GM23338 (cell line): Measurements from ENCODE around the gene MAPK12. TPM values are rescaled to one million over a fixed set of nuclear protein-coding genes. Genes with fewer than 3 reads are reported as not detected.

Source experiments
- ATAC-seq: fragments of 200-7000 bp; cut with Tn5 transposase; 3 replicates; pipeline ENCODE4 v1.9.1; 2020
- DNase-seq: peaks from one replicate; pipeline ENCODE4 v3.0.0-alpha.2; 2015; ENCODE audit warnings: low spot score
- H2AFZ ChIP-seq: fragments of 200-600 bp; sonication (generic); 2 replicates; pipeline ENCODE4 v1.8.0; 2016; ENCODE audit warnings: antibody characterized with exemption, mild to moderate bottlenecking, moderate library complexity
- H3F3A ChIP-seq: fragments of 200-600 bp; sonication (generic); replicated peaks from 2 replicates; pipeline ENCODE4 v1.8.0; 2017; ENCODE audit warnings: antibody characterized with exemption, mixed run types, low read depth
- H3K27ac ChIP-seq: fragments of 200-600 bp; sonication (generic); 2 replicates; pipeline ENCODE4 v1.6.1; 2016; ENCODE audit warnings: low read depth
- H3K27me3 ChIP-seq: fragments of 200-600 bp; sonication (generic); 2 replicates; pipeline ENCODE4 v1.8.0; 2016; ENCODE audit warnings: mild to moderate bottlenecking, mixed run types, moderate library complexity; ENCODE audit not compliant: insufficient read depth
- H3K36me3 ChIP-seq: fragments of 200-600 bp; sonication (generic); 2 replicates; pipeline ENCODE4 v1.8.0; 2016; ENCODE audit warnings: mild to moderate bottlenecking; ENCODE audit not compliant: insufficient read depth
- H3K4me1 ChIP-seq: fragments of 200-600 bp; sonication (generic); 2 replicates; pipeline ENCODE4 v1.8.0; 2016; ENCODE audit warnings: mild to moderate bottlenecking, moderate library complexity; ENCODE audit not compliant: insufficient read depth
- H3K4me2 ChIP-seq: fragments of 200-600 bp; sonication (generic); 2 replicates; pipeline ENCODE4 v1.7.1; 2017; ENCODE audit warnings: mixed run types
- H3K4me3 ChIP-seq: fragments of 200-600 bp; sonication (generic); 2 replicates; pipeline ENCODE4 v1.6.1; 2016; ENCODE audit warnings: mixed run types
- H3K79me2 ChIP-seq: fragments of 200-600 bp; sonication (generic); replicated peaks from 2 replicates; pipeline ENCODE4 v1.8.0; 2017; ENCODE audit warnings: mild to moderate bottlenecking; ENCODE audit not compliant: insufficient read depth
- H3K9me2 ChIP-seq: fragments of 200-600 bp; sonication (generic); 2 replicates; pipeline ENCODE4 v1.8.0; 2017; ENCODE audit not compliant: insufficient read depth
- H4K20me1 ChIP-seq: fragments of 200-600 bp; sonication (generic); replicated peaks from 2 replicates; pipeline ENCODE4 v1.8.0; 2017; ENCODE audit warnings: mild to moderate bottlenecking; ENCODE audit not compliant: insufficient read depth
- H3K27ac Mint-ChIP-seq: 2 replicates; pipeline ENCODE4 v1.8.0; 2020; ENCODE audit warnings: inconsistent platforms, mild to moderate bottlenecking, moderate library complexity, mixed read lengths
- H3K27me3 Mint-ChIP-seq: 3 replicates; pipeline ENCODE4 v1.8.0; 2022; ENCODE audit warnings: low read depth, mild to moderate bottlenecking, moderate library complexity, mixed read lengths, inconsistent platforms; ENCODE audit not compliant: insufficient read depth, poor library complexity
- H3K36me3 Mint-ChIP-seq: 3 replicates; pipeline ENCODE4 v1.8.0; 2021; ENCODE audit warnings: low read depth, mild to moderate bottlenecking, inconsistent platforms, moderate library complexity, mixed read lengths
- H3K4me1 Mint-ChIP-seq: 3 replicates; pipeline ENCODE4 v1.8.0; 2020; ENCODE audit warnings: mild to moderate bottlenecking, inconsistent platforms, mixed read lengths
- H3K4me3 Mint-ChIP-seq: 3 replicates; pipeline ENCODE4 v1.8.0; 2021; ENCODE audit warnings: moderate library complexity, mild to moderate bottlenecking, inconsistent platforms, mixed read lengths
- H3K9me3 Mint-ChIP-seq: 3 replicates; pipeline ENCODE4 v1.8.0; 2020; ENCODE audit warnings: moderate library complexity, mild to moderate bottlenecking, inconsistent platforms, mixed read lengths
- CREB1 ChIP-seq: fragments of 250-450 bp; sonication (Bioruptor Pico); IDR thresholded peaks from 2 replicates; pipeline ENCODE4 v1.5.0; 2020; ENCODE audit warnings: low read depth, mild to moderate bottlenecking, moderate library complexity
- CTCF ChIP-seq, 2 experiments: fragments of 200-600 bp in 1 of 2; sonication (generic) in 1 of 2; conservative IDR thresholded peaks; 2 replicates each; pipeline versions ENCODE4 v1.5.1 to v1.6.1; 2016 to 2017; ENCODE audit warnings: antibody characterized with exemption in 2 of 2, low read depth in 2 of 2, mild to moderate bottlenecking in 2 of 2, moderate library complexity in 1 of 2
- ETS1 ChIP-seq: IDR thresholded peaks from 2 replicates; pipeline ENCODE4 v1.6.1; 2016; ENCODE audit warnings: antibody characterized with exemption
- EZH2 ChIP-seq: fragments of 200-600 bp; sonication (generic); IDR thresholded peaks from one replicate; pipeline ENCODE4 v1.8.0; 2017; ENCODE audit warnings: antibody characterized with exemption, mild to moderate bottlenecking, low read depth; ENCODE audit not compliant: unreplicated experiment
- EZH2phosphoT487 ChIP-seq: fragments of 200-600 bp; sonication (generic); IDR thresholded peaks from one replicate; pipeline ENCODE4 v1.8.1; 2018; ENCODE audit warnings: antibody characterized with exemption; ENCODE audit not compliant: unreplicated experiment
- JUNB ChIP-seq: IDR thresholded peaks from one replicate; pipeline ENCODE4 v1.6.1; 2016; ENCODE audit warnings: antibody characterized with exemption; ENCODE audit not compliant: unreplicated experiment
- NANOG ChIP-seq: IDR thresholded peaks from 2 replicates; pipeline ENCODE4 v1.6.1; 2016; ENCODE audit warnings: antibody characterized with exemption, borderline replicate concordance
- POLR2AphosphoS5 ChIP-seq: IDR thresholded peaks from 2 replicates; pipeline ENCODE4 v1.6.1; 2016; ENCODE audit warnings: antibody characterized with exemption, low read depth
- REST ChIP-seq: IDR thresholded peaks from one replicate; pipeline ENCODE4 v1.6.1; 2018; ENCODE audit warnings: antibody characterized with exemption; ENCODE audit not compliant: unreplicated experiment
- STAT1 ChIP-seq: IDR thresholded peaks from one replicate; pipeline ENCODE4 v1.6.1; 2016; ENCODE audit warnings: antibody characterized with exemption; ENCODE audit not compliant: unreplicated experiment
- ZNF114 ChIP-seq: fragments of 250-450 bp; sonication (Bioruptor Pico); IDR thresholded peaks from 2 replicates; pipeline ENCODE4 v1.5.0; 2020; ENCODE audit warnings: mild to moderate bottlenecking, moderate library complexity
- ZNF331 ChIP-seq: fragments of 250-450 bp; sonication (Bioruptor Pico); IDR thresholded peaks from 2 replicates; pipeline ENCODE4 v1.5.0; 2020; ENCODE audit warnings: low read depth, mild to moderate bottlenecking, moderate library complexity
- ZNF462 ChIP-seq: fragments of 250-450 bp; sonication (Bioruptor Pico); IDR thresholded peaks from 2 replicates; pipeline ENCODE4 v1.5.0; 2020; ENCODE audit warnings: mild to moderate bottlenecking, moderate library complexity
- long read RNA-seq: library from polyadenylated mRNA; unstranded; transcript quantifications from one replicate; pipeline ENCODE4 v2.0.0, GENCODE V29; 2020; ENCODE audit not compliant: unreplicated experiment
- polyA plus RNA-seq: library from polyadenylated mRNA; unstranded; fragments of >200 nt; fragmentation: Nextera tagmentation; extraction: Ambion mirVana; gene quantifications from 2 replicates; pipeline ENCODE4 v1.2.1, GENCODE V29; 2016
- total RNA-seq: library from RNA; depleted of rRNA; stranded (reverse); fragments of >200 nt; shearing (Covaris generic); gene quantifications from 2 replicates; pipeline ENCODE4 v1.2.3, GENCODE V29; 2014; rRNA removed

The MAPK12 gene
- total RNA-seq, result 20.4 and 26.1 TPM in 2 replicates
- 10.4 and 15.8 TPM in 2 replicates for polyA plus RNA-seq
- long read RNA-seq, partial matches to known transcripts, result 3 of 6 reads
- long read RNA-seq, other reads (novel, unspliced or antisense), result 1 of 6 reads

- Histone ChIP-seq H3K27ac (no peak within 1 kb of the TSS), H3K4me3 (peak within 1 kb of the TSS; percentile 64), H3K36me3 (no peaks in the 10 kb centered on the region), H3K4me2 (peak within 1 kb of the TSS; percentile 82), H3K27me3 (peaks cover 32% of the 10 kb centered on the region), H3F3A (no peaks in the 10 kb centered on the region), H3K9me2 (no peaks in the 10 kb centered on the region), H4K20me1 (no peaks in the 10 kb centered on the region), H3K79me2 (no peaks in the 10 kb centered on the region), H2AFZ (0 out of 2 replicates have a peak within 1 kb of the TSS, but pooled peaks have one; percentile 72), H3K4me1 (peaks cover 7% of the 10 kb centered on the region)
- H3K4me1 Mint-ChIP-seq, result peaks cover 6% of the 10 kb centered on the region; the same call in 2 of the 3 replicates
- peaks cover 32% of the 10 kb centered on the region for H3K27me3 Mint-ChIP-seq
- no peak within 1 kb of the TSS for H3K27ac Mint-ChIP-seq
- H3K4me3 Mint-ChIP-seq, result peak within 1 kb of the TSS; percentile 68
- DNase-seq (peak; percentile 79), ATAC-seq (peak; percentile 48)
- no peaks in the 10 kb centered on the region for H3K9me3 Mint-ChIP-seq
- TF ChIP-seq CREB1 (CRISPR knock-in tag) (no peak), JUNB (no peak), NANOG (no peak), CTCF (conservative IDR thresholded peaks at IDR 0.05; ENCODE audit: low read depth in 2 of 2) (no peak), ZNF462 (CRISPR knock-in tag) (no peak), ETS1 (no peak), EZH2 (no peak), ZNF331 (no peak), ZNF114 (CRISPR knock-in tag) (no peak), EZH2phosphoT487 (no peak), POLR2AphosphoS5 (no peak), STAT1 (no peak), REST (no peak)
- no peaks in the 10 kb centered on the region for H3K36me3 Mint-ChIP-seq
These were observed at the start of gene MAPK12 for GRCh38 chr22:50261615-50262459. TSS of gene MAPK12 (minus strand) at chr22:50261683. CDS start at chr22:50261509, 174 bp downstream.
